NAMALWA (cell line): ENCODE data around the gene CUL4A.

Experiments
- DNase-seq: peaks from one replicate; pipeline ENCODE4 v3.0.0-alpha.2; 2015; ENCODE audit warnings: low spot score

The CUL4A gene

GRCh38 chr13:113208421-113209335 lies 735 bp upstream of the CUL4A start, which contains the start of gene PCID2:
Gene PCID2 (minus strand): TSS chr13:113208669. CDS start chr13:113208634, 35 bp downstream.
- DNase-seq, result peak; percentile 96

- peak; percentile 87 for DNase-seq
Measured at GRCh38 chr13:113209759-113210421, 477 bp downstream of the CUL4A start.

- no peak for DNase-seq
Measured at GRCh38 chr13:113210833-113211232, 1.4 kb downstream of the CUL4A start.

- DNase-seq, result peak; percentile 62
Measured at GRCh38 chr13:113211774-113212173, 2.4 kb downstream of the CUL4A start.

- DNase-seq, result no peak
Measured at GRCh38 chr13:113216254-113217048, 7.0 kb downstream of the CUL4A start.

- DNase-seq, result no peak
Measured at GRCh38 chr13:113218586-113218985, 9.2 kb downstream of the CUL4A start.

GRCh38 chr13:113219256-113219940 lies 10.0 kb downstream of the CUL4A start:
- DNase-seq, result no peak

GRCh38 chr13:113220141-113220598 lies 10.8 kb downstream of the CUL4A start:
- DNase-seq, result no peak

- no peak for DNase-seq
Measured at GRCh38 chr13:113220877-113221276, 11.5 kb downstream of the CUL4A start.

- DNase-seq, result no peak
Measured at GRCh38 chr13:113223070-113223469, 13.7 kb downstream of the CUL4A start.

- DNase-seq, result no peak
Measured at GRCh38 chr13:113224486-113224885, 15.1 kb downstream of the CUL4A start.

- no peak for DNase-seq
Measured at GRCh38 chr13:113225515-113225914, 16.1 kb downstream of the CUL4A start.

GRCh38 chr13:113226873-113227450 lies 17.5 kb downstream of the CUL4A start:
- DNase-seq, result no peak

- no peak for DNase-seq
Measured at GRCh38 chr13:113229161-113229560, 19.7 kb downstream of the CUL4A start.

- no peak for DNase-seq
Measured at GRCh38 chr13:113229791-113230190, 20.4 kb downstream of the CUL4A start.

GRCh38 chr13:113231306-113232207 lies 22.1 kb downstream of the CUL4A start:
- DNase-seq, result no peak

GRCh38 chr13:113232208-113233003 lies 23.0 kb downstream of the CUL4A start:
- no peak for DNase-seq

- DNase-seq, result no peak
Measured at GRCh38 chr13:113233101-113233500, 23.7 kb downstream of the CUL4A start.

- DNase-seq, result no peak
Measured at GRCh38 chr13:113238536-113238935, 29.1 kb downstream of the CUL4A start.
